Measurements from ENCODE around the gene GRIK4. TPM values are rescaled to one million over a fixed set of nuclear protein-coding genes. Genes with fewer than 3 reads are reported as not detected.

The GRIK4 gene, protein sequence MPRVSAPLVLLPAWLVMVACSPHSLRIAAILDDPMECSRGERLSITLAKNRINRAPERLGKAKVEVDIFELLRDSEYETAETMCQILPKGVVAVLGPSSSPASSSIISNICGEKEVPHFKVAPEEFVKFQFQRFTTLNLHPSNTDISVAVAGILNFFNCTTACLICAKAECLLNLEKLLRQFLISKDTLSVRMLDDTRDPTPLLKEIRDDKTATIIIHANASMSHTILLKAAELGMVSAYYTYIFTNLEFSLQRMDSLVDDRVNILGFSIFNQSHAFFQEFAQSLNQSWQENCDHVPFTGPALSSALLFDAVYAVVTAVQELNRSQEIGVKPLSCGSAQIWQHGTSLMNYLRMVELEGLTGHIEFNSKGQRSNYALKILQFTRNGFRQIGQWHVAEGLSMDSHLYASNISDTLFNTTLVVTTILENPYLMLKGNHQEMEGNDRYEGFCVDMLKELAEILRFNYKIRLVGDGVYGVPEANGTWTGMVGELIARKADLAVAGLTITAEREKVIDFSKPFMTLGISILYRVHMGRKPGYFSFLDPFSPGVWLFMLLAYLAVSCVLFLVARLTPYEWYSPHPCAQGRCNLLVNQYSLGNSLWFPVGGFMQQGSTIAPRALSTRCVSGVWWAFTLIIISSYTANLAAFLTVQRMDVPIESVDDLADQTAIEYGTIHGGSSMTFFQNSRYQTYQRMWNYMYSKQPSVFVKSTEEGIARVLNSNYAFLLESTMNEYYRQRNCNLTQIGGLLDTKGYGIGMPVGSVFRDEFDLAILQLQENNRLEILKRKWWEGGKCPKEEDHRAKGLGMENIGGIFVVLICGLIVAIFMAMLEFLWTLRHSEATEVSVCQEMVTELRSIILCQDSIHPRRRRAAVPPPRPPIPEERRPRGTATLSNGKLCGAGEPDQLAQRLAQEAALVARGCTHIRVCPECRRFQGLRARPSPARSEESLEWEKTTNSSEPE
- total RNA-seq: 0.06 and 0.07 TPM in 2 replicates

DNA sequence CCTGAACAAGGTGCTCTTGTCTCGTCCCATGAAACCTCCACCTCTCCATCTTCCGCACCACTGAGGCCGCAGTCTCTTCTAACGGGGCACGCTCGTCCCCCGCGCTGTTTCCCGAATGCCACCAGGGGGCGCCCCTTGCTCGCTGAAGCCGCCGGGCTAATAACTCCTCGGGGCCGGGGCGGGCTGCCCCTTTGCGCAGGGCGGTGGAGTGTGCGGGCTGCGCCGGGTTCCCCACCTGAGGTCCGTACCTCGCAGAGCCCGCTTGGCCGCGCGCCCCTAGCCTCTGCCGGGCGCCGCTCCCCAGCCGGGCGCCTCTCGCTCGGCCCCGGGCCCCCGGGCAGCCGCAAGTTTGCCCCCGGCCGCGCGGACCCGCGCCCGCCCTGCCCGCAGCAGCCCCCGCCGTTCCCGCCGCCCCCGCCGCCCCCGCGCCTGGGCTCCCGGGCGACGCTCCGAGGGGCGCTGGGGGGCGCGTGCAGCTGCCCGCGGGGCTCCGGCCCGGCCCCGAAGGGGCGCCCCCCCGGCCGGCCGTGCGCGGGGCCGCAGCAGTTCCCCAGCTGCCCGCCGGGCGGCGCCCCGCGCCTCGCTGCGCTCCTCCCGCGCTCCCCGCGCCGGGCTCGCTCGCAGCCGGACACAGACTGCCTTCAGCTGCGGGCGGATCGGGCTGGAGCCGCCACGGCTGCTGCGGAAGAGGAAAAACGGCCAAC is at the start of gene GRIK4:
GRIK4 (plus strand) TSS at position 633 of the 704 bp plus-strand sequence. CDS start 148,571 bp downstream, outside the sequence.
- peak within 1 kb of the TSS; percentile 44 for H3K4me3 ChIP-seq (ENCODE audit: low read depth, low read length)
- no peak for DNase-seq (ENCODE audit: low read depth)
- TF ChIP-seq, protein P1, sequence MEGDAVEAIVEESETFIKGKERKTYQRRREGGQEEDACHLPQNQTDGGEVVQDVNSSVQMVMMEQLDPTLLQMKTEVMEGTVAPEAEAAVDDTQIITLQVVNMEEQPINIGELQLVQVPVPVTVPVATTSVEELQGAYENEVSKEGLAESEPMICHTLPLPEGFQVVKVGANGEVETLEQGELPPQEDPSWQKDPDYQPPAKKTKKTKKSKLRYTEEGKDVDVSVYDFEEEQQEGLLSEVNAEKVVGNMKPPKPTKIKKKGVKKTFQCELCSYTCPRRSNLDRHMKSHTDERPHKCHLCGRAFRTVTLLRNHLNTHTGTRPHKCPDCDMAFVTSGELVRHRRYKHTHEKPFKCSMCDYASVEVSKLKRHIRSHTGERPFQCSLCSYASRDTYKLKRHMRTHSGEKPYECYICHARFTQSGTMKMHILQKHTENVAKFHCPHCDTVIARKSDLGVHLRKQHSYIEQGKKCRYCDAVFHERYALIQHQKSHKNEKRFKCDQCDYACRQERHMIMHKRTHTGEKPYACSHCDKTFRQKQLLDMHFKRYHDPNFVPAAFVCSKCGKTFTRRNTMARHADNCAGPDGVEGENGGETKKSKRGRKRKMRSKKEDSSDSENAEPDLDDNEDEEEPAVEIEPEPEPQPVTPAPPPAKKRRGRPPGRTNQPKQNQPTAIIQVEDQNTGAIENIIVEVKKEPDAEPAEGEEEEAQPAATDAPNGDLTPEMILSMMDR (conservative IDR thresholded peaks at IDR 0.05; ENCODE audit: low read depth, low read length): peak; percentile 90

DNA sequence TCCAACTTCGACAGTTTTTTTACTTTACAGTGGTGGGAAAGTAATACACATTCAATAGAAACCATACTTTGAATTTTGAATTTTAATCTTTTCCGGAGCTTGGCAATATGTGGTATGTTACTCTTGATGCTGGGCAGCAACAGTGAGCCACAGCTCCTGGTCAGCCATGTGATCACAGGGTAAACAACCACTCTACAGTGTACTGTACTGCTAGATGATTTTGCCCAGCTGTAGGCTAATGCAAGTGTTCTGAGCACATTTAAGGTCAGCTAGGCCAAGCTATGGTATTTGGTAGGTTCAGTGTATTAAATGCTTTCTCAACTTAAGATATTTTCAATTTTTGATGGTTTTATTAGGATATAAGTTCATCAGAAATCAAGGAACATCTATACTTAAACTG is 48.7 kb upstream of the GRIK4 start:
- TF ChIP-seq, protein P1 (conservative IDR thresholded peaks at IDR 0.05; ENCODE audit: low read depth, low read length): no peak
- no peak overlapping the region for H3K4me3 ChIP-seq (ENCODE audit: low read depth, low read length)
- no peak for DNase-seq (ENCODE audit: low read depth)

DNA sequence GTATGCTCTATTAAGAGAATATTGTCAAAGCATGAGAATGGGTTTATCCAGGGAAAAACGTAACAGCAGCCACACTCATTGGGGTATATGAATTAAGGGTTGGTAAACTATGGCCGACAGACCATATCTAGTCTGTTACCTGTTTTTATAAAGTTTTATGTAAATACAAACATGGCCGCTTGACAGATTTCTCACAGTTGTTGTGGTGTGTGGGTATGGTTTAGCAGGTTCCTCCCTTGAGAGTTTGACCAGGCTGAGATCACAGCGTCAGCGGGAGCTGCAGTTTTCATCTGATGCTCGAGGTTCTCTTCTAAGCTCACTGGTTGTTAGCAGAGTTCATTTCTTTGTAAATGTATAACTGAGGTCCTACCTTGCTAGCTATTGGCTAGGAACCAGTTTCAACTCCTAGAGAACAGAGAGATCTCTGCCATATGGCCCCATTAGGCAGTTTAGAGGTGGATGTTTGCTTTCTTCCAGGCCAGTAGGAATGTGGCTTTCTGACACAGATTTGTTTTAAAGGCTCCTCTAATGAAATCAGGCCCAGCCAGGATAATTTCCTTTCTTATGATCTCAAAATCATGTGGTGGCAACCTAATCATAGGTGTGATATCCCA is 45.5 kb upstream of the GRIK4 start:
- DNase-seq (ENCODE audit: low read depth): no peak
- TF ChIP-seq, protein P1 (conservative IDR thresholded peaks at IDR 0.05; ENCODE audit: low read depth, low read length): no peak
- H3K4me3 ChIP-seq (ENCODE audit: low read depth, low read length): no peak overlapping the region

DNA sequence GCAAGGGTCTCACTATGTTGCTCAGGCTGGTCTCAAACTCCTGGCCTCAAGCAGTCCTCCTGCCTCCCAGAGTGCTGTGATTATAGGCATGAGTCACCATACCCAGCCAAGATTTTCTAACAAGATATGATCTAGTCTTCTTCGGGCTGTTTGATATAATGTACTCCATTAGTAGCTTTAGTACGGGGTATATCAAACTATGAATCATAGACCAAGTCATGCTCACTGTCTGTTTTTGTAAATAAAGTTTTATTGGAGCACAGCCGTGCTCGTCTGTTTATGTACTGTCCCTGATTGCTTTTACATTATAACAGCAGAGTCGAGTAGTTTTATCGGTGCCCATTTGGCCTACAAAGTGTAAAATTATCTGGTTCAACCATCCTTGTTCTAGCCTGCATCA is 43.9 kb upstream of the GRIK4 start:
- no peak for DNase-seq (ENCODE audit: low read depth)
- TF ChIP-seq, protein P1 (conservative IDR thresholded peaks at IDR 0.05; ENCODE audit: low read depth, low read length): no peak
- H3K4me3 ChIP-seq (ENCODE audit: low read depth, low read length): no peak overlapping the region

DNA sequence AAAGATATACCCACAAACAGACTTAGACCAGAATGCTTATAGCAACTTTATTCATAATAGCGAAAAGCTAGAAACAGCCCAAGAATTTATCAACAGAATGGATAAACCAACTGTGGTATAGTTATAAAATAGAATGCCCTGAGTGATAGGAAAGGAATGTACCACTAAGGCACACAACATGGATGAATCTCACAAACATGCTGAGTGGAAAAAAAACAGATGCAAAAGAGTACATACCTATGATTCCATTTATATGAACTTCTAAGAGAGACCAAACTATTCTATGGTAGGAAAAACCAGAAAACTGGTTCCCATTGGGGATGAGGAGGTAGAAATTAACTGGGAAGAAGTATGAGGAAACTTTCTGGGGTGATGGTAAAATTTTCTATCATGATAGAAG is 40.4 kb upstream of the GRIK4 start:
- no peak for DNase-seq (ENCODE audit: low read depth)
- TF ChIP-seq, protein P1 (conservative IDR thresholded peaks at IDR 0.05; ENCODE audit: low read depth, low read length): no peak
- H3K4me3 ChIP-seq (ENCODE audit: low read depth, low read length): no peak overlapping the region

DNA sequence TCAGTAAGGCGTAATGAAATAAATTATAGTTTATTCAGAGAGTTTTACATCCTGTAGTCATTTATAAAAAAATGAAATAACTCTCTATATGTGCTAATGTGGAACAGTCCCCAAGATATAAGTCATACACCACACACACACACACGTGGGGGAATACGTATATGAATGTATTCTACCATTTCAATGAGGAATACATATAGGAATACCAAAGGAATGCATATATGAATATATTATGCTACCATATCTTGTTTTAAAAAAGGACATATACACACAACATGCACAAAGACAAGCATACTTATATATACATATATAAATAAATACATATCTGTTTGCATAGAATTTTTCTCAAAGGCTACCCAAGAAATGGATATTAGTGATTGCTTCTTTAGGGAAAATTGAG is 39.6 kb upstream of the GRIK4 start:
- no peak for DNase-seq (ENCODE audit: low read depth)
- TF ChIP-seq, protein P1 (conservative IDR thresholded peaks at IDR 0.05; ENCODE audit: low read depth, low read length): no peak

More for the DNA sequence above, 39.6 kb upstream of the GRIK4 start:
- H3K4me3 ChIP-seq (ENCODE audit: low read depth, low read length): no peak overlapping the region
